ENCODE data around the gene RIOX2.

GRCh38 chr3:97974996-97975395, 2.8 kb upstream of the RIOX2 start:
- TF ChIP-seq CTCF (IDR thresholded peaks at IDR 0.05) = no peak
- TF ChIP-seq EZH2 (IDR thresholded peaks at IDR 0.05) = no peak
- TF ChIP-seq EZH2phosphoT487 (IDR thresholded peaks at IDR 0.05) = no peak
